Ecto neural progenitor cell (in vitro differentiated cells): ENCODE data around the gene DAB2IP.
A peak's percentile ranks its signal among the peaks of the same experiment; 100 is the strongest.

ENCODE experiments used
- DNase-seq: peaks from one replicate; pipeline ENCODE4 v3.0.0-alpha.2; 2018; ENCODE audit warnings: low spot score

The DAB2IP gene

GRCh38 chr9:121818016-121818661 is 166.7 kb downstream of the DAB2IP start:
- no peak for DNase-seq

GRCh38 chr9:121818841-121819427 is 167.5 kb downstream of the DAB2IP start:
- DNase-seq, result no peak

- DNase-seq, result peak; percentile 72
Observed at GRCh38 chr9:121819428-121820231, 168.2 kb downstream of the DAB2IP start.

- DNase-seq, result peak; percentile 43
Observed at GRCh38 chr9:121820286-121821005, 169.0 kb downstream of the DAB2IP start.

- DNase-seq, result no peak
Observed at GRCh38 chr9:121821326-121821725, 169.9 kb downstream of the DAB2IP start.

- DNase-seq, result peak; percentile 44
Observed at GRCh38 chr9:121822093-121823085, 171.0 kb downstream of the DAB2IP start.

- DNase-seq, result no peak
Observed at GRCh38 chr9:121823451-121824169, 172.2 kb downstream of the DAB2IP start.

- no peak for DNase-seq
Observed at GRCh38 chr9:121824651-121825030, 173.2 kb downstream of the DAB2IP start.

GRCh38 chr9:121825031-121825691 is 173.7 kb downstream of the DAB2IP start:
- DNase-seq, result peak; percentile 41

- no peak for DNase-seq
Observed at GRCh38 chr9:121826711-121827110, 175.3 kb downstream of the DAB2IP start.

- DNase-seq, result peak; percentile 44
Observed at GRCh38 chr9:121827251-121827967, 176.0 kb downstream of the DAB2IP start.

- no peak for DNase-seq
Observed at GRCh38 chr9:121830441-121831140, 179.2 kb downstream of the DAB2IP start.

- no peak for DNase-seq
Observed at GRCh38 chr9:121831869-121832268, 180.4 kb downstream of the DAB2IP start.

- DNase-seq, result no peak
Observed at GRCh38 chr9:121833061-121833460, 181.6 kb downstream of the DAB2IP start.
